Stomach (tissue), 4 donors: ENCODE results near the gene IDH2.

ENCODE experiments used
- CTCF ChIP-seq, 7 experiments: fragments of 450-650 bp in 4 of 7; fragments of 200-600 bp in 3 of 7; sonication (generic) in 3 of 7; IDR thresholded peaks; one replicate each; pipeline ENCODE4 v1.5.1; 2016 to 2019; ENCODE audit warnings: antibody characterized with exemption in 7 of 7, control low read depth in 2 of 7, mild to moderate bottlenecking in 1 of 7
- POLR2AphosphoS5 ChIP-seq, 3 donors: sonication (generic); formaldehyde crosslinking; IDR thresholded peaks; one replicate each; pipeline ENCODE4 v1.6.1; 2016; ENCODE audit warnings: antibody characterized with exemption in 3 of 3

- TF ChIP-seq POLR2AphosphoS5 (IDR thresholded peaks at IDR 0.05), result no peak
- TF ChIP-seq CTCF (IDR thresholded peaks at IDR 0.05), result no peak
Observed at GRCh38 chr15:90049666-90050604, 52.3 kb downstream of the IDH2 start.
